Naive thymus-derived CD4-positive, alpha-beta T cell (primary cell): ENCODE measurements around the gene LHPP. TPM values are rescaled to one million over a fixed set of nuclear protein-coding genes. Genes with fewer than 3 reads are reported as not detected.

Experiments used
- ATAC-seq: fragments of 150-1000 bp; cut with Tn5 transposase; 2 replicates; pipeline ENCODE4 v1.10.0; 2021; ENCODE audit warnings: mild to moderate bottlenecking, moderate library complexity
- CTCF ChIA-PET: fragments of 350-600 bp; sonication (Branson Sonifier 250); formaldehyde crosslinking; loops from one replicate; lab custom pipeline; 2021; ENCODE audit warnings: antibody characterized with exemption; lab: Charles Lee
- POLR2A ChIA-PET: fragments of 350-600 bp; sonication (Branson Sonifier 250); formaldehyde crosslinking; loops from one replicate; lab custom pipeline; 2021; ENCODE audit warnings: antibody characterized with exemption, inconsistent platforms; lab: Charles Lee
- DNase-seq, 9 donors: peaks; one replicate each; pipeline versions ENCODE4 v3.0.0 to v3.0.0-alpha.2; 2020 to 2022; ENCODE audit warnings: mixed read lengths in 1 of 9
- H3K27ac ChIP-seq: one replicate; pipeline ENCODE4 v1.7.0; 2013; ENCODE audit warnings: mild to moderate bottlenecking, low read depth, low read length, moderate library complexity
- H3K27me3 ChIP-seq, 2 donors: one replicate each; pipeline ENCODE4 v1.7.0; 2013; ENCODE audit warnings: low read length in 2 of 2, mild to moderate bottlenecking in 2 of 2, moderate library complexity in 2 of 2; ENCODE audit not compliant: control insufficient read depth in 2 of 2, insufficient read depth in 2 of 2
- H3K36me3 ChIP-seq, 3 experiments: 1 replicate in 2 of 3; 2 replicates in 1 of 3; pipeline ENCODE4 v1.7.0; 2013; ENCODE audit warnings: low read length in 3 of 3, mild to moderate bottlenecking in 3 of 3, moderate library complexity in 1 of 3; ENCODE audit not compliant: insufficient read depth in 3 of 3, control insufficient read depth in 2 of 3
- H3K4me1 ChIP-seq, 2 donors: one replicate each; pipeline ENCODE4 v1.7.0; 2013; ENCODE audit warnings: low read length in 2 of 2, mild to moderate bottlenecking in 2 of 2, moderate library complexity in 1 of 2; ENCODE audit not compliant: control insufficient read depth in 2 of 2, insufficient read depth in 2 of 2
- H3K4me3 ChIP-seq: 2 replicates; pipeline ENCODE4 v1.7.0; 2013; ENCODE audit warnings: mild to moderate bottlenecking, low read length
- H3K9me3 ChIP-seq, 3 experiments: 1 replicate in 2 of 3; 2 replicates in 1 of 3; pipeline ENCODE4 v1.7.0; 2013; ENCODE audit warnings: low read length in 3 of 3; ENCODE audit not compliant: control insufficient read depth in 2 of 3
- H3K27ac Mint-ChIP-seq, 9 donors: one replicate each; pipeline ENCODE4 v1.8.0; 2020 to 2022; ENCODE audit warnings: mixed read lengths in 9 of 9, mild to moderate bottlenecking in 8 of 9, moderate library complexity in 5 of 9, inconsistent platforms in 2 of 9
- H3K27me3 Mint-ChIP-seq, 5 donors: one replicate each; pipeline ENCODE4 v1.8.0; 2021 to 2022; ENCODE audit warnings: mixed read lengths in 5 of 5, mild to moderate bottlenecking in 1 of 5
- H3K36me3 Mint-ChIP-seq, 5 donors: one replicate each; pipeline ENCODE4 v1.8.0; 2020 to 2022; ENCODE audit warnings: mixed read lengths in 5 of 5, mild to moderate bottlenecking in 3 of 5, inconsistent platforms in 1 of 5
- H3K4me1 Mint-ChIP-seq, 7 donors: one replicate each; pipeline ENCODE4 v1.8.0; 2020 to 2022; ENCODE audit warnings: mixed read lengths in 7 of 7, mild to moderate bottlenecking in 3 of 7, inconsistent platforms in 1 of 7
- H3K4me3 Mint-ChIP-seq, 10 donors: one replicate each; pipeline ENCODE4 v1.8.0; 2020 to 2022; ENCODE audit warnings: mild to moderate bottlenecking in 10 of 10, mixed read lengths in 10 of 10, moderate library complexity in 6 of 10, inconsistent platforms in 2 of 10
- H3K9me3 Mint-ChIP-seq, 11 donors: one replicate each; pipeline ENCODE4 v1.8.0; 2020 to 2022; ENCODE audit warnings: mixed read lengths in 11 of 11, mild to moderate bottlenecking in 4 of 11, inconsistent platforms in 1 of 11, moderate library complexity in 1 of 11
- intact Hi-C, 2 donors: fragments of 100-400 bp; cut with micrococcal nuclease; formaldehyde crosslinking; loops; one replicate each; pipeline ENCODE4 v1.15.1; 2023
- polyA plus RNA-seq, 2 donors: library from polyadenylated mRNA; unstranded; fragments of 300-500 nt; fragmentation: Illumina TruSeq; gene quantifications; one replicate each; pipeline ENCODE4 v1.2.3, GENCODE V29; 2021
- total RNA-seq, 6 experiments: library from RNA in 5 of 6; stranded (reverse) in 5 of 6; gene quantifications; 1 replicate in 5 of 6; 2 replicates in 1 of 6; pipeline ENCODE4 v1.2.3 and lab custom pipeline; 2021 to 2026

The LHPP gene
- total and polyA plus RNA-seq, 7 experiments from 2014 or later, result 19.8 to 31.2 (median 23.4) TPM

GRCh38 chr10:124644236-124644635 is 182.6 kb downstream of the LHPP start:
- peaks cover 50 to 99% (median 87%) of the 10 kb centered on the region in 7 donors for H3K4me1 Mint-ChIP-seq
- peak overlapping the region in 5 of 9 donors; percentile 21 to 97 (median 76) for H3K27ac Mint-ChIP-seq
- no peaks in the 10 kb centered on the region for H3K9me3 ChIP-seq
- CTCF ChIA-PET, result interaction anchor here (0.6 to 9.6 kb wide), 3 partner anchors 45 to 75 kb away, joined by 3 to 131 read pairs (median 3); no protein-coding TSS in a partner anchor
- no peak for DNase-seq
- no peaks in the 10 kb centered on the region for H3K27me3 ChIP-seq
- H3K27me3 Mint-ChIP-seq, result no peaks in the 10 kb centered on the region
- intact Hi-C loops, result loop anchor here in 1 of 2 donors (10.0 kb wide), 2 partner anchors 161 to 229 kb away; partner anchors contain the start of genes ABRAXAS2 and OAT
- POLR2A ChIA-PET, result interaction anchor here (0.8 to 3.3 kb wide), 3 partner anchors 30 to 97 kb away, joined by 3 to 12 read pairs (median 5); no protein-coding TSS in a partner anchor
- no peak overlapping the region for H3K4me3 ChIP-seq
- ATAC-seq, result no peak
- no peaks in the 10 kb centered on the region for H3K9me3 Mint-ChIP-seq
- H3K36me3 ChIP-seq, result no peaks in the 10 kb centered on the region
- H3K27ac ChIP-seq, result no peak overlapping the region
- H3K4me1 ChIP-seq, result peaks cover 68 to 75% of the 10 kb centered on the region in 2 donors
- no peak overlapping the region for H3K4me3 Mint-ChIP-seq
- H3K36me3 Mint-ChIP-seq, result peaks cover 0 to 17% (median 5%) of the 10 kb centered on the region in 5 donors

GRCh38 chr10:124644771-124645415 is 183.3 kb downstream of the LHPP start:
- H3K27me3 ChIP-seq, result no peaks in the 10 kb centered on the region
- peaks cover 71 to 79% of the 10 kb centered on the region in 2 donors for H3K4me1 ChIP-seq
- no peak overlapping the region for H3K4me3 ChIP-seq
- H3K9me3 ChIP-seq, result no peaks in the 10 kb centered on the region
- DNase-seq, result no peak
- CTCF ChIA-PET, result interaction anchor here (0.6 to 9.6 kb wide), 5 partner anchors 8 to 97 kb away, joined by 3 to 131 read pairs (median 3); no protein-coding TSS in a partner anchor
- H3K36me3 Mint-ChIP-seq, result peaks cover 0 to 17% (median 5%) of the 10 kb centered on the region in 5 donors
- intact Hi-C loops, result loop anchor here (5.0 to 10.0 kb wide), 3 partner anchors 147 to 230 kb away; partner anchors contain the start of genes ABRAXAS2 (in 1 of the 2), EEF1AKMT2 (in 1 of the 2) and OAT (in 1 of the 2)
- ATAC-seq, result no peak
- no peaks in the 10 kb centered on the region for H3K36me3 ChIP-seq
- POLR2A ChIA-PET, result interaction anchor here (1.2 to 5.4 kb wide), 6 partner anchors 8 to 98 kb away, joined by 3 to 63 read pairs (median 6); no protein-coding TSS in a partner anchor
- H3K27ac ChIP-seq, result no peak overlapping the region
- peak overlapping the region in 4 of 9 donors; percentile 31 to 97 (median 88) for H3K27ac Mint-ChIP-seq
- no peaks in the 10 kb centered on the region for H3K9me3 Mint-ChIP-seq
- H3K27me3 Mint-ChIP-seq, result no peaks in the 10 kb centered on the region
- H3K4me1 Mint-ChIP-seq, result peaks cover 57 to 100% (median 87%) of the 10 kb centered on the region in 7 donors
- no peak overlapping the region for H3K4me3 Mint-ChIP-seq

GRCh38 chr10:124645467-124646095 is 184.0 kb downstream of the LHPP start:
- no peak overlapping the region for H3K4me3 ChIP-seq
- H3K36me3 ChIP-seq, result no peaks in the 10 kb centered on the region
- Mint-ChIP-seq H3K9me3 (no peaks in the 10 kb centered on the region), H3K27ac (peak overlapping the region in 8 of 9 donors; percentile 27 to 97 (median 88)), H3K4me1 (peaks cover 56 to 100% (median 88%) of the 10 kb centered on the region in 7 donors), H3K4me3 (peak overlapping the region in 6 of 10 donors; percentile 21 to 81 (median 60)), H3K36me3 (peaks cover 0 to 17% (median 5%) of the 10 kb centered on the region in 5 donors), H3K27me3 (no peaks in the 10 kb centered on the region)
- no peak overlapping the region for H3K27ac ChIP-seq
- no peaks in the 10 kb centered on the region for H3K27me3 ChIP-seq
- no peaks in the 10 kb centered on the region for H3K9me3 ChIP-seq
- ChIA-PET CTCF (interaction anchor here (1.0 to 9.6 kb wide), 3 partner anchors 8 to 96 kb away, joined by 3 to 131 read pairs (median 8); no protein-coding TSS in a partner anchor), POLR2A (interaction anchor here (1.2 to 5.4 kb wide), 4 partner anchors 8 to 97 kb away, joined by 3 to 63 read pairs (median 5); no protein-coding TSS in a partner anchor)
- peaks cover 70 to 79% of the 10 kb centered on the region in 2 donors for H3K4me1 ChIP-seq
- ATAC-seq (no peak), DNase-seq (no peak)
- intact Hi-C loops, result loop anchor here (5.0 to 10.0 kb wide), 3 partner anchors 147 to 231 kb away; partner anchors contain the start of genes ABRAXAS2 (in 1 of the 2), EEF1AKMT2 (in 1 of the 2) and OAT (in 1 of the 2)

- peaks cover 70 to 79% of the 10 kb centered on the region in 2 donors for H3K4me1 ChIP-seq
- no peaks in the 10 kb centered on the region for H3K27me3 ChIP-seq
- no peaks in the 10 kb centered on the region for H3K9me3 ChIP-seq
- DNase-seq (no peak), ATAC-seq (no peak)
- intact Hi-C loops, result loop anchor here (1.0 to 10.0 kb wide), 5 partner anchors 73 to 232 kb away; partner anchors contain the start of genes ABRAXAS2 (in 1 of the 2), EEF1AKMT2 (in 1 of the 2) and OAT (in 1 of the 2)
- H3K9me3 Mint-ChIP-seq, result no peaks in the 10 kb centered on the region
- no peaks in the 10 kb centered on the region for H3K36me3 ChIP-seq
- peak overlapping the region; percentile 34 for H3K4me3 ChIP-seq
- H3K36me3 Mint-ChIP-seq, result peaks cover 0 to 15% (median 5%) of the 10 kb centered on the region in 5 donors
- peaks cover 48 to 100% (median 88%) of the 10 kb centered on the region in 7 donors for H3K4me1 Mint-ChIP-seq
- no peaks in the 10 kb centered on the region for H3K27me3 Mint-ChIP-seq
- POLR2A ChIA-PET, result interaction anchor here (0.7 to 7.0 kb wide), 17 partner anchors 9 to 96 kb away, joined by 3 to 74 read pairs (median 9); no protein-coding TSS in a partner anchor
- peak overlapping the region; percentile 86 to 97 (median 95) for H3K27ac Mint-ChIP-seq
- CTCF ChIA-PET, result interaction anchor here (0.8 to 9.6 kb wide), 17 partner anchors 9 to 256 kb away, joined by 3 to 131 read pairs (median 6); no protein-coding TSS in a partner anchor
- peak overlapping the region; percentile 62 for H3K27ac ChIP-seq
- peak overlapping the region; percentile 69 to 87 (median 80) for H3K4me3 Mint-ChIP-seq
Measured at GRCh38 chr10:124646483-124647352, 185.1 kb downstream of the LHPP start.

GRCh38 chr10:124647421-124648130 is 186.0 kb downstream of the LHPP start:
- intact Hi-C loops, result loop anchor here (1.0 to 10.0 kb wide), 9 partner anchors 10 to 233 kb away; partner anchors contain the start of genes ABRAXAS2 (in 1 of the 2), EEF1AKMT2 (in 1 of the 2) and OAT (in 1 of the 2)
- peak; percentile 85 for ATAC-seq

More at GRCh38 chr10:124647421-124648130, 186.0 kb downstream of the LHPP start:
- ChIA-PET POLR2A (interaction anchor here (0.7 to 7.0 kb wide), 19 partner anchors 9 to 93 kb away, joined by 3 to 74 read pairs (median 9); no protein-coding TSS in a partner anchor), CTCF (interaction anchor here (0.7 to 9.6 kb wide), 21 partner anchors 8 to 257 kb away, joined by 3 to 131 read pairs (median 5); no protein-coding TSS in a partner anchor)
- Mint-ChIP-seq H3K4me3 (peak overlapping the region; percentile 69 to 87 (median 80)), H3K27me3 (no peaks in the 10 kb centered on the region), H3K36me3 (peaks cover 0 to 14% (median 4%) of the 10 kb centered on the region in 5 donors), H3K4me1 (peaks cover 46 to 100% (median 87%) of the 10 kb centered on the region in 7 donors), H3K27ac (peak overlapping the region; percentile 86 to 97 (median 95)), H3K9me3 (no peaks in the 10 kb centered on the region)
- peak in 8 of 9 donors; percentile 63 to 79 (median 72) for DNase-seq
- Histone ChIP-seq H3K4me1 (peaks cover 68 to 79% of the 10 kb centered on the region in 2 donors), H3K4me3 (peak overlapping the region; percentile 34), H3K27me3 (no peaks in the 10 kb centered on the region), H3K27ac (peak overlapping the region; percentile 62), H3K9me3 (no peaks in the 10 kb centered on the region), H3K36me3 (no peaks in the 10 kb centered on the region)
